Measurements from ENCODE around the gene TCF4.

The TCF4 gene

DNA sequence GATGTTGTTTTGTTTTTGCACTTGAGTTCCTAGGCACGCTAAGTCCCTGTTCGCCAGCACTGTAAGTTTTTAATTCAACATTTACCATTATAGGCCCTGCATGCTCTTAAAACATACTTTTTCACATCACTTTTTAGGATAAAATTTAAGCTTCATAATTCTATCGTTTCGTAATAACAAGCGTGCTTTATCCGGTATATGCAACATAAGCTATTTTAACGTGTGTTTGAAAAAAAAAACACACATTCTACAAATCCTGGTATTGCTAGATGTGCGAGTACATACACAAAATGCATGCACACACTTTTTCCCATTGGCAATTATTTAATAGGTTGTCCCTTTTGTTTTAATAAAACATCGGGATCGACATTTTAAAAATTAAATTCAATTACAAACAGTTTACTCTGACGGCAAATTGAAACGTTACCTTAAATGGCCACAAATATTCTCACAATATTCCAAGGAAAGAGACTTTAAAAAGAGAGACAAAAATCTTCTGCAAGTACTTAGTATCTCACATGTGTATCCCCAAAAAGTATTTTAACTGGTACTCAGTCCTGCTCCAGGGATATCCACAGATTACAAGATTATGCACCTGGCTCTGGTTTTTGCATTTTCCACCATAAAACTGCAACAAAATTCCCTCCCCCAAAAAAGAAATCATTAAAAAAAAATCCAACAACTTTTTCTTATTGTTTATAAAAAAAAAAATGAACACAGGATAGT, 1.0 kb upstream of the TCF4 start:
- ChIA-PET POLR2A (interaction anchor here (1.0 kb wide), 1 partner anchor 187 kb away, joined by 3 read pairs; no protein-coding TSS in a partner anchor), CTCF (no interaction called here)
- no peak for DNase-seq (ENCODE audit: extremely low spot score)
- TF ChIP-seq LEF1 (IDR thresholded peaks at IDR 0.05; ENCODE audit: borderline replicate concordance) (no peak), SUZ12 (IDR thresholded peaks at IDR 0.05) (no peak), ELF4 (IDR thresholded peaks at IDR 0.05) (no peak), ZNF384 (IDR thresholded peaks at IDR 0.05) (no peak), FOXM1 (IDR thresholded peaks at IDR 0.05; ENCODE audit: borderline replicate concordance) (no peak), HDGF (IDR thresholded peaks at IDR 0.05; ENCODE audit: borderline replicate concordance) (no peak), SP1 (IDR thresholded peaks at IDR 0.05) (no peak), BHLHE40 (IDR thresholded peaks at IDR 0.05; ENCODE audit: borderline replicate concordance) (no peak), NFRKB (IDR thresholded peaks at IDR 0.05) (no peak)

DNA sequence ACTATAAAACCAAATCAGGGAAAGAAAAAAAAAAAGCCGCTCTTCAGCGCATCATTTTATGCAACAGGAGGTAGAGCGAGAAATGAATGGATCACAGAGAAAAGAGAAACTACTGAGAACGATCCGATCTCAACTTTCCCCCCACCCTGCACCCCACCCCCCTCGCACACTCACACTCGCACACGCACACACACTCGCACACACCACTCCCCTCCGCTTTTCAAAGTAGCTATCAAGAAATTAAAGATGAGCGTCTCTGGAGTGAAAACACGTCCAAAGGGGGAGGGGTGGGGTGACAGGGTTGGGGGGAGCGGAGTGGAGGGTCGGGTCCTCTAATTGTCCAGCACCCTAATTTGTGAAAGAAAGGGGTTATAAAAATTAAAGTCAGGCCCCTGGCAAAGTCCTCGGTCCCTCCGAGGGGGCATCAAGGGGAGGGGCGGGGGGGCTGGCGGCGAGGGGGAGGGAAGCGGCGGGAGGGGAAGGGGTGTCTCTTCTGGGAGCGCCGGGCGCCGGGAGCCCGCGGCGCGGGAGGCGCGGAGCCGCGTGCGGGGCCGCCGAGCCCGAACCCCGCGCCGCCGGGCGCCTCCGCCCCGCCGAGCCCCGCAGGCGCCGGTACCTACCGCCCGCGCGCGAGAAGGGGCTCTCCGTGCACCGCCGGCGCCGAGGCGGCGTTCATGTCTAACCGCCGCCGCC, 428 bp downstream of the TCF4 start:
- CTCF ChIA-PET, result interaction anchor here (0.7 to 1.0 kb wide), 2 partner anchors 12 to 194 kb away, joined by 3 read pairs; no protein-coding TSS in a partner anchor
- DNase-seq (ENCODE audit: extremely low spot score), result peak; percentile 11
- TF ChIP-seq SUZ12 (IDR thresholded peaks at IDR 0.05), result no peak
- TF ChIP-seq ZNF384 (IDR thresholded peaks at IDR 0.05), result 0 out of 2 replicates have a peak, but pooled peaks have one; percentile 11
- POLR2A ChIA-PET, result no interaction called here

- ChIA-PET CTCF (no interaction called here), POLR2A (no interaction called here)
- no peak for DNase-seq (ENCODE audit: extremely low spot score)
- TF ChIP-seq LEF1 (IDR thresholded peaks at IDR 0.05; ENCODE audit: borderline replicate concordance), result no peak
- TF ChIP-seq FOXK2 (IDR thresholded peaks at IDR 0.05), result no peak
- TF ChIP-seq ELF4 (IDR thresholded peaks at IDR 0.05), result no peak
- TF ChIP-seq FOXA1 (IDR thresholded peaks at IDR 0.05), result no peak
- no peak for TF ChIP-seq HDGF (IDR thresholded peaks at IDR 0.05; ENCODE audit: borderline replicate concordance)
- TF ChIP-seq ZNF384 (IDR thresholded peaks at IDR 0.05), result no peak
- TF ChIP-seq SUZ12 (IDR thresholded peaks at IDR 0.05), result no peak
These were observed 2.0 kb downstream of the TCF4 start for GRCh38 chr18:55585920-55586561.

DNA sequence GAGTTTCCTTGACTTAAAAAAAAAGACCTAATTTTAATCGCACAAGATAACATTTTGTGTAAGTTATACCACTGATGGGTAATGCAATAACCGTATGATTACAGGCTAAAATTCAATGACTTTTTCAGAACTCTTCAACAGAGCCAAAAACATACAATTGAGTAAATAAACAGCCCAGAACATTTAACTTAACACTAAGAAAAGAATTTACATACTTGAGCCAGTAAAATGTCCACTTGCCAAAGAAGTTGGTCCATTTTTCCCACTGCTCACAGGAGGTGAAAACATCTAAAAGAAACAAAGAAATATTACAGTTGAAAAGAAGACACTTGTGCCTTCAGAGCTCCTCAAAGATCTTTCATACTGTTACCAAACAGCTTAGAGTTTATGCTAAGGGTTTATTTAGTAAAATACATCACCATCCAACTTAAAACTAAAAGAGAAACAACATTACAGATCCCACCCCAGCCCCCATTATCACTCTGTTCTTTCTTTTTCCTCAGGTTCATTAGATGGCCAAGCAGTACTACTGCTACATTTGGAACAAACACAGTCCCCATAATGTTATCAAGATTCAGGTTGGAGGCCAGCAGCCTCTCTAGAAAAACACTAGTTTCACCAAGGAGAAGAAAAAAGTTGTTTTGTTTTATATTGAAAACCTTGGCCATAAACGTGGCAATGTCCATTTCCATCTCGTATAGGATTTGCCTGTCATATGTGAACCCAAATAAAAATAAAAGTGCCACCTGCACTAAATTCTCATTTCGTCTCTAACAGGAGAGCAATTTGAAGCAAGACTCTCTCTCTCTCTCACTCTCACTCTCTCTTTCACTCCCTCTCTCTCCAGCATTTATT, 2.7 kb downstream of the TCF4 start:
- TF ChIP-seq L3MBTL2 (conservative IDR thresholded peaks at IDR 0.05), result no peak
- no peak for TF ChIP-seq SP1 (IDR thresholded peaks at IDR 0.05)
- no peak for TF ChIP-seq HDGF (IDR thresholded peaks at IDR 0.05; ENCODE audit: borderline replicate concordance)
- TF ChIP-seq SUZ12 (IDR thresholded peaks at IDR 0.05), result no peak
- TF ChIP-seq ARNT (IDR thresholded peaks at IDR 0.05), result no peak
- TF ChIP-seq CTBP1 (IDR thresholded peaks at IDR 0.05; ENCODE audit: borderline replicate concordance), result no peak
- TF ChIP-seq NFRKB (IDR thresholded peaks at IDR 0.05), result no peak
- no peak for TF ChIP-seq FOXA1 (IDR thresholded peaks at IDR 0.05)
- CTCF ChIA-PET, result no interaction called here
- no peak for DNase-seq (ENCODE audit: extremely low spot score)
- POLR2A ChIA-PET, result no interaction called here

- TF ChIP-seq TARDBP (IDR thresholded peaks at IDR 0.05), result no peak
- TF ChIP-seq L3MBTL2 (conservative IDR thresholded peaks at IDR 0.05), result no peak
- no peak for TF ChIP-seq ARNT (IDR thresholded peaks at IDR 0.05)
- TF ChIP-seq BHLHE40 (IDR thresholded peaks at IDR 0.05; ENCODE audit: borderline replicate concordance), result no peak
- TF ChIP-seq LEF1 (IDR thresholded peaks at IDR 0.05; ENCODE audit: borderline replicate concordance), result no peak
- no peak for TF ChIP-seq ELF4 (IDR thresholded peaks at IDR 0.05)
- no peak for TF ChIP-seq FOXA1 (IDR thresholded peaks at IDR 0.05)
- no peak for TF ChIP-seq CTBP1 (IDR thresholded peaks at IDR 0.05; ENCODE audit: borderline replicate concordance)
- TF ChIP-seq HDGF (IDR thresholded peaks at IDR 0.05; ENCODE audit: borderline replicate concordance), result no peak
- no peak for TF ChIP-seq PKNOX1 (IDR thresholded peaks at IDR 0.05)
- TF ChIP-seq FOXK2 (IDR thresholded peaks at IDR 0.05), result no peak
- TF ChIP-seq NFRKB (IDR thresholded peaks at IDR 0.05), result no peak
- no peak for TF ChIP-seq FOXM1 (IDR thresholded peaks at IDR 0.05; ENCODE audit: borderline replicate concordance)
- TF ChIP-seq SP1 (IDR thresholded peaks at IDR 0.05), result no peak
- TF ChIP-seq ZNF384 (IDR thresholded peaks at IDR 0.05), result no peak
- no peak for DNase-seq (ENCODE audit: extremely low spot score)
- POLR2A ChIA-PET, result no interaction called here
- CTCF ChIA-PET, result no interaction called here
These were observed 3.8 kb downstream of the TCF4 start for GRCh38 chr18:55584201-55584600.

GRCh38 chr18:55582325-55582724, 5.7 kb downstream of the TCF4 start:
- ChIA-PET CTCF (interaction anchor here (0.9 kb wide), 1 partner anchor 348 kb away, joined by 3 read pairs; no protein-coding TSS in a partner anchor), POLR2A (no interaction called here)
- TF ChIP-seq PKNOX1 (IDR thresholded peaks at IDR 0.05) (no peak), TARDBP (IDR thresholded peaks at IDR 0.05) (no peak), ELF4 (IDR thresholded peaks at IDR 0.05) (no peak), ZNF384 (IDR thresholded peaks at IDR 0.05) (no peak), CTBP1 (IDR thresholded peaks at IDR 0.05; ENCODE audit: borderline replicate concordance) (no peak), SUZ12 (IDR thresholded peaks at IDR 0.05) (no peak), BHLHE40 (IDR thresholded peaks at IDR 0.05; ENCODE audit: borderline replicate concordance) (no peak), FOXA1 (IDR thresholded peaks at IDR 0.05) (no peak), FOXK2 (IDR thresholded peaks at IDR 0.05) (no peak), SP1 (IDR thresholded peaks at IDR 0.05) (no peak), ARNT (IDR thresholded peaks at IDR 0.05) (no peak), HDGF (IDR thresholded peaks at IDR 0.05; ENCODE audit: borderline replicate concordance) (no peak), L3MBTL2 (conservative IDR thresholded peaks at IDR 0.05) (no peak), FOXM1 (IDR thresholded peaks at IDR 0.05; ENCODE audit: borderline replicate concordance) (no peak), LEF1 (IDR thresholded peaks at IDR 0.05; ENCODE audit: borderline replicate concordance) (no peak), NFRKB (IDR thresholded peaks at IDR 0.05) (no peak)
- DNase-seq (ENCODE audit: extremely low spot score), result no peak

Data from HEK293T (cell line).